Smooth muscle cell (in vitro differentiated cells): ENCODE measurements around the gene AFDN. TPM values are rescaled to one million over a fixed set of nuclear protein-coding genes. Genes with fewer than 3 reads are reported as not detected.
A peak's percentile ranks its signal among the peaks of the same experiment; 100 is the strongest.

Source experiments
- DNase-seq: peaks from one replicate; lab custom pipeline; 2025; ENCODE audit not compliant: unreplicated experiment; lab: John Stamatoyannopoulos, UW
- H2AFZ ChIP-seq: fragments of 200-600 bp; sonication (generic); 2 replicates; pipeline ENCODE4 v1.6.0; 2016; ENCODE audit warnings: antibody characterized with exemption, low read depth, mild to moderate bottlenecking
- H3F3A ChIP-seq: fragments of 200-600 bp; sonication (generic); 2 replicates; pipeline ENCODE4 v1.6.0; 2017; ENCODE audit warnings: antibody characterized with exemption, low read depth
- H3K27ac ChIP-seq: fragments of 200-600 bp; sonication (generic); 2 replicates; pipeline ENCODE4 v1.5.1; 2016; ENCODE audit warnings: low read depth, mild to moderate bottlenecking
- H3K27me3 ChIP-seq: fragments of 200-600 bp; sonication (generic); 2 replicates; pipeline ENCODE4 v1.6.1; 2016; ENCODE audit warnings: low read depth, mild to moderate bottlenecking
- H3K36me3 ChIP-seq: fragments of 200-600 bp; sonication (generic); 2 replicates; pipeline ENCODE4 v1.5.1; 2016; ENCODE audit warnings: low read depth
- H3K4me1 ChIP-seq: fragments of 200-600 bp; sonication (generic); 2 replicates; pipeline ENCODE4 v1.5.1; 2016; ENCODE audit warnings: low read depth
- H3K4me2 ChIP-seq: fragments of 200-600 bp; sonication (generic); 2 replicates; pipeline ENCODE4 v1.6.0; 2016; ENCODE audit warnings: mild to moderate bottlenecking
- H3K4me3 ChIP-seq: fragments of 200-600 bp; sonication (generic); 2 replicates; pipeline ENCODE4 v1.5.1; 2016; ENCODE audit warnings: mild to moderate bottlenecking
- H3K79me2 ChIP-seq: fragments of 200-600 bp; sonication (generic); 2 replicates; pipeline ENCODE4 v1.6.0; 2016; ENCODE audit warnings: low read depth, mild to moderate bottlenecking
- H3K9ac ChIP-seq: fragments of 200-600 bp; sonication (generic); 2 replicates; pipeline ENCODE4 v1.6.0; 2016; ENCODE audit warnings: low read depth
- H3K9me3 ChIP-seq: fragments of 200-600 bp; sonication (generic); replicated peaks from 2 replicates; pipeline ENCODE4 v1.5.1; 2016; ENCODE audit warnings: low read depth
- H4K20me1 ChIP-seq: fragments of 200-600 bp; sonication (generic); 2 replicates; pipeline ENCODE4 v1.6.0; 2016; ENCODE audit warnings: low read depth
- whole genome bisulfite sequencing: methylation state at CpG from one replicate; pipeline ENCODE4 v1.1.7; 2016; ENCODE audit warnings: low lambda C conversion rate; 5-methylcytosine and 5-hydroxymethylcytosine counted together
- polyA plus RNA-seq: library from polyadenylated mRNA; unstranded; fragments of >200 nt; fragmentation: Nextera tagmentation; extraction: Ambion mirVana; gene quantifications from 2 replicates; pipeline ENCODE4 v1.2.1, GENCODE V29; 2016
- total RNA-seq: library from RNA; depleted of rRNA; stranded (reverse); fragments of >200 nt; gene quantifications from 2 replicates; pipeline ENCODE4 v1.2.3, GENCODE V29; 2014
- TF ChIP-seq, protein P1 (sequence below): fragments of 200-600 bp; sonication (generic); IDR thresholded peaks from 2 replicates; pipeline ENCODE4 v1.5.1; 2017; ENCODE audit warnings: borderline replicate concordance, mild to moderate bottlenecking, antibody characterized with exemption; ENCODE audit not compliant: insufficient read depth, poor library complexity, severe bottlenecking

AFDN gene
- total and polyA plus RNA-seq, 2 experiments from 2014 or later: 52.3 to 98.8 TPM

DNA sequence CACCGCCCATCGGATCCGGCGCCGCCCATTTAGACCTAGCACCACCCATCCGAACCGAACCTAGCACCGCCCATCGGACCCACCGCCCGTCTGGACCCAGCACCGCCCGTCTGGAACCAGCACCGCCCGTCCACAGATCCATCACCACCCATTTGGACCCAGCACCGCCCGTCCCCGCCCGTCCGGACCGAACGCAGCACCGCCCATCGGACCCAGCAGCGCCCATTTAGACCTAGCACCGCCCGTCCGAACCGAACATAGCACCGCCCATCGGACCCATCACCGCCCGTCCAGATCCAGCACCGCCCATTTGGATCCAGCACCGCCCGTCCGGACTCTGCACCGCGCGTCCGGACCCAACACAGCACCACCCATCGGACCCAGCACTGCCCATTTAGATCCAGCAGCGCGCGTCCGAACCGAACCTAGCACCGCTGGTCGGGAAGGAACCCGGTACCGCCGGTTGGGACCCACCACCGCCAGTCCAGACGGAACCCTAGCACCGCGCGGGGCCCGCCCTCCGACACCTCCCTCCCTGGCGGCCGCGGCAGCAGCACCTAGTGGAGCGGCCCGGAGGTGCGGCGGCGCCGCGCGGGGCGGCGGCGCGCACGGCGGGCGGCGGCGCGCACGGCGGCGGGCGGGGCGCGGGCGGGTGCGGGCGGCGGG, 348 bp upstream of the AFDN start:
- Histone ChIP-seq H3K9me3 (no peaks in the 10 kb centered on the region), H3K27me3 (no peaks in the 10 kb centered on the region), H3K36me3 (no peaks in the 10 kb centered on the region), H3K79me2 (peaks cover 39% of the 10 kb centered on the region), H3F3A (peaks cover 18% of the 10 kb centered on the region), H3K4me2 (peak overlapping the region; percentile 95), H3K4me1 (peaks cover 30% of the 10 kb centered on the region), H2AFZ (peak overlapping the region; percentile 95), H3K9ac (peak overlapping the region; percentile 29), H3K27ac (no peak overlapping the region), H4K20me1 (peaks cover 37% of the 10 kb centered on the region), H3K4me3 (peak overlapping the region; percentile 87)
- DNase-seq: peak; percentile 20
- WGBS: under 1% methylated on average over 73 of the region's 90 CpGs
- TF ChIP-seq, protein P1, sequence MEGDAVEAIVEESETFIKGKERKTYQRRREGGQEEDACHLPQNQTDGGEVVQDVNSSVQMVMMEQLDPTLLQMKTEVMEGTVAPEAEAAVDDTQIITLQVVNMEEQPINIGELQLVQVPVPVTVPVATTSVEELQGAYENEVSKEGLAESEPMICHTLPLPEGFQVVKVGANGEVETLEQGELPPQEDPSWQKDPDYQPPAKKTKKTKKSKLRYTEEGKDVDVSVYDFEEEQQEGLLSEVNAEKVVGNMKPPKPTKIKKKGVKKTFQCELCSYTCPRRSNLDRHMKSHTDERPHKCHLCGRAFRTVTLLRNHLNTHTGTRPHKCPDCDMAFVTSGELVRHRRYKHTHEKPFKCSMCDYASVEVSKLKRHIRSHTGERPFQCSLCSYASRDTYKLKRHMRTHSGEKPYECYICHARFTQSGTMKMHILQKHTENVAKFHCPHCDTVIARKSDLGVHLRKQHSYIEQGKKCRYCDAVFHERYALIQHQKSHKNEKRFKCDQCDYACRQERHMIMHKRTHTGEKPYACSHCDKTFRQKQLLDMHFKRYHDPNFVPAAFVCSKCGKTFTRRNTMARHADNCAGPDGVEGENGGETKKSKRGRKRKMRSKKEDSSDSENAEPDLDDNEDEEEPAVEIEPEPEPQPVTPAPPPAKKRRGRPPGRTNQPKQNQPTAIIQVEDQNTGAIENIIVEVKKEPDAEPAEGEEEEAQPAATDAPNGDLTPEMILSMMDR: peak; percentile 25

DNA sequence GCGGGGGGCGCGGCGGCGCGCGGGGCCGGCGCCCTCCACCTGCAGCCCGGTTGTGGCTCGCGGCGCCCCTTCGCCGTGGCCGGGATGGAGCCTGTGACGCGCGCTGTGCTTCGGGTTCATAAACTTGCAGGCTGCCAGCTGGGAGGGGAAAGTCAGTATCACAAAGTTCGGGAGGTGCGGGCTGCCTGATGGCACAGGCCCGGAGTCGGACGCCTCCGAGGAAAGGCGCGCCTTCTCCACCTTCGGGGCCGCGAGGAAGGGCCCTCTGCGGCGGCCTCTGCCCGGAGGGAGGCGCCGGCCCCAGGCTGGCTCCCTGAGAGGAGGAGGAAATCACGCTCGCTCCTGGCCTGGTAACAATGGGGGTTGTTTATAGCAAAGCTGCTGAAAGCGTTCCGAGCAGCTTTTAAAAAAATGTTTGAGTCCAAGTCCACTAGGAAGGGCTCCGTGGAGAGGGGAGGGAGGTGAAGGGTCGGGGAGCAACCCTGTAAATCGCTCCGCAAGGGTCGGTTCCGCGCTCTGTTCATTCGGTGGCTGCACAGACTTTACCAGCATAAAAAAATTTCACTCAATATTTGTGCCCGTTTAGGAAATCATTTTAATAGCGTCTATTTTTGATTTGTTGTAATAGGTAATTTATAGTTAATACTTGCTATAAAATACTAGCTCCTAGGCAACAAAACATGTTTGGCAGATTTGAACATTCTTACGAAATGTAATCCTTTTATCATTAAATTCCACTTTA, 1.0 kb downstream of the AFDN start:
- Histone ChIP-seq H3K4me3 (peak overlapping the region; percentile 80), H3K9me3 (no peaks in the 10 kb centered on the region), H2AFZ (peak overlapping the region; percentile 4), H3K9ac (peak overlapping the region; percentile 77), H3K4me2 (peak overlapping the region; percentile 90), H3K27me3 (no peaks in the 10 kb centered on the region), H3F3A (peaks cover 22% of the 10 kb centered on the region), H4K20me1 (peaks cover 51% of the 10 kb centered on the region), H3K36me3 (no peaks in the 10 kb centered on the region), H3K79me2 (peaks cover 52% of the 10 kb centered on the region), H3K4me1 (peaks cover 44% of the 10 kb centered on the region), H3K27ac (peak overlapping the region; percentile 69)
- DNase-seq: no peak
- TF ChIP-seq, protein P1: no peak
- WGBS: under 1% methylated on average over 36 of the region's 51 CpGs

DNA sequence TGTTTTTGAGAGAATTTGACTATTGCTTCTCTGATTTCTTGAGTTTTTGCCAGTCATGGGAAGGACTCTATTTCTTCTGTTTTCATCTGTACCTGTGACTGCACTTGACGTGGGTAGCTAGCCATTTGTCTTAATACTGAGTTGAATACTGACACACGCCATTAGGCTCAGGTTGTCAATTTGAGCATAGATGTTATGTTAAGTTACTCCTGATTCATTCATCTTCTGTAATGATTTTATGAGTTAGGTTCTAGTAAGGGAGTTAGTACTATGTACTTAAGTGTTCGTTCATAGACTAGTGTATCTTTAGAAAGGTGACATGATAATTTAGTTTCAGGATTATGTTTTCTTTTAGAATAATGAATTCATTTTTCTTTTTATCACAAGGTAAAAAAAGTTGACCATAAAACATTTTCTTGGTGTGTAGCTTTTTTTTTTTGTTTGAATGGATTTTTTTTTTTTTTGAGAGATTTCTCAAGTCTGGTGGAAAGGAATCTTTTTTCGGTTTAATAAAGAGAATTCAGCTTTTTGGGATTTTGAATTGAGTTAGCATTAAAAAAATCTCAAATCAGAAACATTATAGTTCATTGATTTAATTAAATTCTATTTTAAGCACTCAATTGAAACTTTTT, 1.7 kb downstream of the AFDN start:
- peak overlapping the region; percentile 90 for H3K4me2 ChIP-seq
- H3K4me3 ChIP-seq: peak overlapping the region; percentile 80
- 26% methylated on average over 4 of the region's 4 CpGs for WGBS
- H3K27me3 ChIP-seq: no peaks in the 10 kb centered on the region
- TF ChIP-seq, protein P1: no peak
- H3F3A ChIP-seq: peaks cover 22% of the 10 kb centered on the region
- H3K36me3 ChIP-seq: no peaks in the 10 kb centered on the region
- H3K4me1 ChIP-seq: peaks cover 51% of the 10 kb centered on the region
- H2AFZ ChIP-seq: no peak overlapping the region
- H3K79me2 ChIP-seq: peaks cover 59% of the 10 kb centered on the region
- no peak for DNase-seq
- peaks cover 58% of the 10 kb centered on the region for H4K20me1 ChIP-seq
- H3K27ac ChIP-seq: peak overlapping the region; percentile 69
- H3K9ac ChIP-seq: peak overlapping the region; percentile 77
- no peaks in the 10 kb centered on the region for H3K9me3 ChIP-seq
